ENCODE results near the gene ADGRF5.
A peak's percentile ranks its signal among the peaks of the same experiment; 100 is the strongest.

Gene ADGRF5

GRCh38 chr6:46925563-46926253 is 4.0 kb upstream of the ADGRF5 start:
- no peak overlapping the region for H3K4me3 ChIP-seq (replicated peaks in 1 of 2; ENCODE audit: low read depth in 2 of 2, low read length in 2 of 2)
- peak; percentile 95 for DNase-seq (ENCODE audit: low read depth in 2 of 2)
- no peak for TF ChIP-seq CTCF (IDR thresholded peaks at IDR 0.05; ENCODE audit: low read depth, low read length)

- DNase-seq (ENCODE audit: low read depth in 2 of 2): no peak
- no peak overlapping the region for H3K4me3 ChIP-seq (replicated peaks in 1 of 2; ENCODE audit: low read depth in 2 of 2, low read length in 2 of 2)
- TF ChIP-seq CTCF (IDR thresholded peaks at IDR 0.05; ENCODE audit: low read depth, low read length): no peak
These were observed 1.7 kb upstream of the ADGRF5 start for GRCh38 chr6:46923476-46923875.

- TF ChIP-seq CTCF (IDR thresholded peaks at IDR 0.05; ENCODE audit: low read depth, low read length): no peak
- peak in 1 of 2 donors; percentile 43 for DNase-seq (ENCODE audit: low read depth in 2 of 2)
- H3K4me3 ChIP-seq (replicated peaks in 1 of 2; ENCODE audit: low read depth in 2 of 2, low read length in 2 of 2): peak overlapping the region in 1 of 2 donors; percentile 37
These were observed 679 bp downstream of the ADGRF5 start for GRCh38 chr6:46921059-46921458.

- DNase-seq (ENCODE audit: low read depth in 2 of 2): peak in 1 of 2 donors; percentile 80
- no peak for TF ChIP-seq CTCF (IDR thresholded peaks at IDR 0.05; ENCODE audit: low read depth, low read length)
- no peak overlapping the region for H3K4me3 ChIP-seq (replicated peaks in 1 of 2; ENCODE audit: low read depth in 2 of 2, low read length in 2 of 2)
These were observed 2.9 kb downstream of the ADGRF5 start for GRCh38 chr6:46918806-46919205.

GRCh38 chr6:46917002-46917545 is 4.7 kb downstream of the ADGRF5 start:
- no peak for TF ChIP-seq CTCF (IDR thresholded peaks at IDR 0.05; ENCODE audit: low read depth, low read length)
- no peak overlapping the region for H3K4me3 ChIP-seq (replicated peaks in 1 of 2; ENCODE audit: low read depth in 2 of 2, low read length in 2 of 2)
- no peak for DNase-seq (ENCODE audit: low read depth in 2 of 2)

GRCh38 chr6:46915866-46916265 is 5.9 kb downstream of the ADGRF5 start:
- TF ChIP-seq CTCF (IDR thresholded peaks at IDR 0.05; ENCODE audit: low read depth, low read length): no peak
- no peak for DNase-seq (ENCODE audit: low read depth in 2 of 2)
- H3K4me3 ChIP-seq (replicated peaks in 1 of 2; ENCODE audit: low read depth in 2 of 2, low read length in 2 of 2): no peak overlapping the region
